Measurements from ENCODE around the gene LAMA3.

LAMA3 gene

GRCh38 chr18:23735021-23735464 is 45.8 kb downstream of the LAMA3 start:
- TF ChIP-seq CTCF (conservative IDR thresholded peaks at IDR 0.05; ENCODE audit: low read depth, low read length): no peak
- no peaks in the 10 kb centered on the region for H3K27me3 ChIP-seq (ENCODE audit: insufficient read depth, low read depth)
- H2AFZ ChIP-seq (ENCODE audit: low read depth): no peak overlapping the region
- H3K9ac ChIP-seq: no peak overlapping the region
- no peaks in the 10 kb centered on the region for H3K79me2 ChIP-seq (ENCODE audit: insufficient read depth, low read depth)
- no peak overlapping the region for H3K4me2 ChIP-seq
- no peaks in the 10 kb centered on the region for H3K4me1 ChIP-seq (ENCODE audit: low read depth, poor library complexity, severe bottlenecking)
- no peak overlapping the region for H3K27ac ChIP-seq
- H3K36me3 ChIP-seq (ENCODE audit: insufficient read depth): no peaks in the 10 kb centered on the region
- H3K4me3 ChIP-seq (IDR thresholded peaks at IDR 0.05; ENCODE audit: insufficient read depth, low read depth, low read length): no peak overlapping the region
- no peaks in the 10 kb centered on the region for H4K20me1 ChIP-seq (ENCODE audit: insufficient read depth)

- H3K4me1 ChIP-seq (ENCODE audit: low read depth, poor library complexity, severe bottlenecking): no peaks in the 10 kb centered on the region
- H3K27me3 ChIP-seq (ENCODE audit: insufficient read depth, low read depth): no peaks in the 10 kb centered on the region
- no peak overlapping the region for H3K27ac ChIP-seq
- no peaks in the 10 kb centered on the region for H3K79me2 ChIP-seq (ENCODE audit: insufficient read depth, low read depth)
- TF ChIP-seq CTCF (conservative IDR thresholded peaks at IDR 0.05; ENCODE audit: low read depth, low read length): no peak
- H3K36me3 ChIP-seq (ENCODE audit: insufficient read depth): no peaks in the 10 kb centered on the region
- no peak overlapping the region for H3K9ac ChIP-seq
- no peak overlapping the region for H3K4me3 ChIP-seq (IDR thresholded peaks at IDR 0.05; ENCODE audit: insufficient read depth, low read depth, low read length)
- no peak overlapping the region for H3K4me2 ChIP-seq
- no peaks in the 10 kb centered on the region for H4K20me1 ChIP-seq (ENCODE audit: insufficient read depth)
- H2AFZ ChIP-seq (ENCODE audit: low read depth): no peak overlapping the region
Observed at GRCh38 chr18:23737578-23737977, 48.3 kb downstream of the LAMA3 start.

- H2AFZ ChIP-seq (ENCODE audit: low read depth): no peak overlapping the region
- H3K9ac ChIP-seq: no peak overlapping the region
- no peak overlapping the region for H3K4me2 ChIP-seq
- H3K27me3 ChIP-seq (ENCODE audit: insufficient read depth, low read depth): no peaks in the 10 kb centered on the region
- H3K36me3 ChIP-seq (ENCODE audit: insufficient read depth): no peaks in the 10 kb centered on the region
- H3K4me1 ChIP-seq (ENCODE audit: low read depth, poor library complexity, severe bottlenecking): no peaks in the 10 kb centered on the region
- no peak overlapping the region for H3K4me3 ChIP-seq (IDR thresholded peaks at IDR 0.05; ENCODE audit: insufficient read depth, low read depth, low read length)
- TF ChIP-seq CTCF (conservative IDR thresholded peaks at IDR 0.05; ENCODE audit: low read depth, low read length): no peak
- no peaks in the 10 kb centered on the region for H3K79me2 ChIP-seq (ENCODE audit: insufficient read depth, low read depth)
- no peak overlapping the region for H3K27ac ChIP-seq
- no peaks in the 10 kb centered on the region for H4K20me1 ChIP-seq (ENCODE audit: insufficient read depth)
Observed at GRCh38 chr18:23738151-23738550, 48.9 kb downstream of the LAMA3 start.

- Histone ChIP-seq H4K20me1 (ENCODE audit: insufficient read depth) (no peaks in the 10 kb centered on the region), H3K4me1 (ENCODE audit: low read depth, poor library complexity, severe bottlenecking) (no peaks in the 10 kb centered on the region), H3K36me3 (ENCODE audit: insufficient read depth) (no peaks in the 10 kb centered on the region), H3K79me2 (ENCODE audit: insufficient read depth, low read depth) (no peaks in the 10 kb centered on the region), H3K4me3 (IDR thresholded peaks at IDR 0.05; ENCODE audit: insufficient read depth, low read depth, low read length) (no peak overlapping the region), H3K4me2 (no peak overlapping the region), H2AFZ (ENCODE audit: low read depth) (no peak overlapping the region), H3K27me3 (ENCODE audit: insufficient read depth, low read depth) (no peaks in the 10 kb centered on the region), H3K27ac (no peak overlapping the region), H3K9ac (no peak overlapping the region)
- no peak for TF ChIP-seq CTCF (conservative IDR thresholded peaks at IDR 0.05; ENCODE audit: low read depth, low read length)
Observed at GRCh38 chr18:23738575-23738974, 49.3 kb downstream of the LAMA3 start.

All from KMS-11 (cell line).